GM08714 (cell line): Measurements from ENCODE around the gene RGS9.
"Not testable (repeated sequence)": the region's sequence is repeated elsewhere in the genome, so short reads cannot be mapped to it uniquely, and the experiment has no call there.

ENCODE experiments used
- H3K4me3 ChIP-seq: fragments of 200-500 bp; sonication (Bioruptor generic); 2 replicates; pipeline ENCODE4 v1.5.1; 2014; ENCODE audit warnings: mild to moderate bottlenecking, low read length, inconsistent platforms
- ZNF274 ChIP-seq: IDR thresholded peaks from 2 replicates; pipeline ENCODE4 v1.6.1; 2012; ENCODE audit warnings: mild to moderate bottlenecking, low read depth, low read length

RGS9 gene

GRCh38 chr17:65103431-65103830, 33.7 kb upstream of the RGS9 start:
- no peak for TF ChIP-seq ZNF274

GRCh38 chr17:65103896-65104295, 33.3 kb upstream of the RGS9 start:
- no peak overlapping the region for H3K4me3 ChIP-seq
- TF ChIP-seq ZNF274, result no peak

More at GRCh38 chr17:65103431-65103830, 33.7 kb upstream of the RGS9 start:
- no peak overlapping the region for H3K4me3 ChIP-seq

GRCh38 chr17:65104541-65104940, 32.6 kb upstream of the RGS9 start:
- no peak for TF ChIP-seq ZNF274
- H3K4me3 ChIP-seq, result no peak overlapping the region

DNA sequence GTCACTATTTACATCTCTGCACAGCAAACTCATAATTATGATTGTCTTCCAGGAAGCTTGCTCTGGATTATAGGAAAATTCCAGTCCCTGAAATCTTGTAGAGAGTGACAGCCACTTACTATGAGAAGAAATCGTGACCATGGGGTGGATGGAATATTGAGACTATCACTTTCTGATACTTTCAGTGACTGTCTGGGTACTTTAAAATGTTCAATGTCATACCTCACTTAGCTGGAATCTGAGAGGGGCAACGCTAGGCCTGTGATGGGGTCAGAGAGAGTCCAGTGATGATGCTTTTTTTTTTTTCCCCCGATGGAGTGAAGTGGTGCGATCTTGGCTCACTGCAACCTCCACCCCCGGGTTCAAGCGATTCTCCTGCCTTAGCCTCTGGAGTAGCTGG, 32.2 kb upstream of the RGS9 start:
- H3K4me3 ChIP-seq, result no peak overlapping the region
- TF ChIP-seq ZNF274, result no peak

GRCh38 chr17:65108152-65108551, 29.0 kb upstream of the RGS9 start:
- H3K4me3 ChIP-seq, result no peak overlapping the region
- no peak for TF ChIP-seq ZNF274

DNA sequence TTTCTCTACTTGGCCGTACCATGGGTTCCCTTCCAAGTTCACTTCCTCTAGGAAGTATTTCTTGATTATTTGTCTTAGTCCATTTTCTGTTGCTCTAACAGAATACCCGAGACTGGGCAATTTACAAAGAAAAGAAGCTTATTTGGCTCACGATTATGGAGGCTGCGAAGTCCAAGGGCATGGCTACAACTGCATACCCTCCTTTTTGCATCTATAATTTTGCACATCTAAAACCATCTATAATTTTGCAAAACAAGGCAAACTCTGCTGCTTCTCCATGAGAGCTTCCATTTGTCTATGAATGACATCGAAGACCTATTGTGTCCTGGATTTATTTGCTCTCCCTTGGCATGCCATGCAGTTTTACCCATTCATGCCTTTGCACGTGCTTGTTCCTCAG, 27.6 kb upstream of the RGS9 start:
- no peak overlapping the region for H3K4me3 ChIP-seq
- no peak for TF ChIP-seq ZNF274

DNA sequence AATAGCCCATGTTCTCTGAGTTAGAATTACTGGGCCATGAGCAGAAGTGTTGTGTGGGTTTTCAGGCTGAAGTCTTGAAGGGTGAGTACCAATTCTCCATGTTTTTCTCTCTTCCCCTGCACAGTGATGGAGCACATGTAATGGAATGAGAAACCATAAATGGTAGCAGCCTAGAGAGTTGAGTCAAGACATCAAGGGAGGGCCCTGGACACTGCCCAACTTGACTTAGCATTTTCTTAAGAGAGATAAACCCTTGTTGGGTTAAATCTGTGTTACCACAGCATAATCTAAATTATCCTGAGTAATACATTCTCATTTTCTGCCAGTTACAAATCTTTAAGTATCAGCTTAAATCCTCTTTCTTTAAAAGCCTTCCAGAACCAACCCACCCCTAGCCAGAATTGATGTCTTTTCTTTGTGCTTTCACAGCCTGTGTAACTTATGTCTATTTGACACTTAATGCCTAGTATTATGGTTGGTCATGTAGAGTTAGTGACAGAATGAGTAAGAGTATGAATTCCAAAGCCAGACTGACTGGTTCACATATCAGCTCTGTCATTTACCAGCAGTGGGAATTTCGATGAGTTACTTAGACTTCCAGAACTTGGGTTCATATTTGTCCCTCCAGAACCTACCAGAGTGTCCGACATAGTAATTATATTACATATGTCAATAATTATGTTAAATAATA, 27.0 kb upstream of the RGS9 start:
- no peak overlapping the region for H3K4me3 ChIP-seq
- no peak for TF ChIP-seq ZNF274

- H3K4me3 ChIP-seq, result no peak overlapping the region
- no peak for TF ChIP-seq ZNF274
Observed at GRCh38 chr17:65115839-65116238, 21.3 kb upstream of the RGS9 start.

DNA sequence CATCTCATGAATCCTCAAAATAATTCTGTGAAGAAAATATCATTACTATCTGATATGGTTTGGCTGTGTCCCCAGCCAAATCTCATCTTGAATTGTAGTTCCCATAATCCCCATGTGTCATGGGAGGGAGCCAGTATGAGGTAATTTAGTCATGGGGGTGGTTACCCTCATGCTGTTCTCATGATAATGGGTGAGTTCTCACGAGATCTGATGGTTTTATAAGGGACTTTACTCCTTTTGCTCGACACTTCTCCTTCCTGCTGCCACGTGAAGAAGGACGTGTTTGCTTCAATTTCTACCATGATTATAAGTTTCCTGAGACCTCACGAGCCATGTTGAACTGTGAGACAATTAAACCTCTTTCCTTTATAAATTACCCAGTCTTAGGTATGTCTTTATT, 20.7 kb upstream of the RGS9 start:
- H3K4me3 ChIP-seq, result not testable (repeated sequence)

GRCh38 chr17:65117384-65118035, 19.7 kb upstream of the RGS9 start:
- TF ChIP-seq ZNF274, result no peak
- no peak overlapping the region for H3K4me3 ChIP-seq

DNA sequence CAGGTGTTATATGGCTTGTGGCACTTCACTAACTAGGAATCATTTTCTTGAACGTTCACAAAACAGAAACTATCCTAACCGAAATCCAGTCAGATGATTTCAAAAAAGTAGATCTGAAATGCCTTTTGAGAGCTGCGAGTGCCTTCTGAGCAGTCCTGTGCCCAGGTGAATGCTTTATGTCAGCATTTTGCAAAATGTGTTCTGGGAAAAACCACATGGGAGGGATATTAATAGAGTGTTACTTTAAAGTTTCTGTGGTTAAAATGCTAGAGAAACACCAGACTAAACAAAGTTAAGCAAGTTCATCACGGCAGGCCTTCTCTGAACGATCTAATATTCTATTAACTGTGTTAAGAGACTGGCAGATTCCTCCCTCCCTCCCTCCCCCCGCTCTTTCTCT, 15.8 kb upstream of the RGS9 start:
- no peak for TF ChIP-seq ZNF274
- no peak overlapping the region for H3K4me3 ChIP-seq

DNA sequence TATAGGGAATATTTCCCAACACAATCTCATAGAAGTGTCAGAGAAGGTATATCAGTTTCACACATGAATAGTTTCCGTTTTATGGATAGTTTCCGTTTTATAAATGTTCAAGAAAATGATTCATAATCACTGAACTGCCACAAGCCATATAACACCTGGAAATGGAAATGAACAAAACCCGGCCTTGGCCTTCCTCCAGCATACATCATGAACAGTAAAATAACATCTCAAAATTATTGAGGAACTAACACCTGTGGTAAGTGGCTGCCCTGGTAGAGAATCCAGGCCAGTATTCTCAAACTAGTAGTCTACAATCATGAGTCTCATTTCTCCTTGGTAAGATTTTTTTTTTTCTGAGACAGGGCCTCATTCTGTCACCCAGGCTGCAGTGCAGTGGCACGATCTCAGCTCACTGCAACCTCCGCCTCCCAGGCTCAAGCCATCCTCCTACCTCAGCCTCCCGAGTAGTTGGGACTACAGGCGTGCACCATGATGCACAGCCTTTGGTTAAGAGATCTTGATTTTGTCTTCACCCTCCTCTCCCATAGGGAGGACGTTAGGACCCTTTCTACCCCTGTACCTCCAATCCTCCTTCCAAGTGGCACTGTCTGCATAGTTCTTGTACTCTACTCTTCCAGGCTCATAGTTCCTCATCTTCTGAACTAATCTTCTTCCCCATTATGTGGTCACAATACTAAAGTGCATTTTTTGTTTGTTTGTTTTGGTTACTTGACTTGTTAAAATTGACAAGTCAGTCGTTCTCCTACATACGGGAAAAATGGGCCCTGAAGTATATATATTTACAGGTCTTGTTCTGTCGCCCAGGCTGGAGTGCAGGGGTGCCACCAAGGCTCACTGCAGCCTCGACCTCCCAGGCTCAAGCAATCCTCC, 15.0 kb upstream of the RGS9 start:
- peak overlapping the region; percentile 66; the same call in 1 of the 2 replicates for H3K4me3 ChIP-seq
- no peak for TF ChIP-seq ZNF274

DNA sequence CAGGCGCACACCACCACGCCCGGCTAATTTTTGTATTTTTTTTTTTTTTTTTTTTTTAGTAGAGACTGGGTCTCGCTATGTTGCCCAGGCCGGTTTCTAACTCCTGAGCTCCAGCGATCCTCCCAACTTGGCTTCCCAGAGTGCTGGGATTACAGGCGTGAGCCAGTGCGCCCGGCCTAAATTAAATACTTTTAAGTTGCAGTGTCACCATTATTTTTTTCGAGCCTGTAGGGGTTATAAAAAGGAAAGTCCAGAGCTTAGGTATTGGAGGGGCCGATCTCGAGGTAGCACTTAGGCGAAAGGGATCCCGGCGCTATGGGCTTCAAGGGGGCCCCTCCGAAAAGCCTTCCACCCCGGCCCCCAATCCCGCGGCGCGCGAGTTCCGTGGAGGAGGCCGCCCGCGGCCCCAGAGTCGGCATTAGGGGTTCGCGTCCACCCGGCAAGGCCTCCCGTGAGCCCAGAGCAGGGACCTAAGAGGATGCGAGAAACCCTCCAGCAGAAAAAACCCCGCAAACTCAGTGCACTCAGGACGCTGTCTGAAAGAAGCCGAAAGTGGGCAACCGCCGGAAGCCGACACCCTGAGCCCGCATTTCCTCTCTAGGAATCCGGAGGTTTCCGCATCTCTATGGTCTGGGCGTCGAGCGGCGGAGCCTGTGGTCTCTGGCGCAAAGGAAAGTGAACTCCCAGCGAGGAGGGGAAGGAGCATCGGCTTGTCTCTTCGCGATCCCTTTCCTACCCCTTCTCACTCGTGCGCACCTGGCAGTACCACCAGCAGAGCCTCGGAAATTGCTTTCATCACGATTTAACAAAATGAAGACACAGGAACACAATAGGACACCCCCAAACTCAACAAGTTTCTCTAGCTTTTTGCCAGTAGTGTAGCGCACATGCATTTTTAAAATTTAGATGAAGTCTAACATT, 14.1 kb upstream of the RGS9 start:
- peak overlapping the region; percentile 66 for H3K4me3 ChIP-seq
- no peak for TF ChIP-seq ZNF274
